ENCODE results near the gene CHST1. TPM values are rescaled to one million over a fixed set of nuclear protein-coding genes. Genes with fewer than 3 reads are reported as not detected.

CHST1 gene
- total RNA-seq, 1 donor from 2014 or later = 3.1 TPM

GRCh38 chr11:45662665-45663485 is 2.5 kb downstream of the CHST1 start:
- DNase-seq (no peak), ATAC-seq (ENCODE audit: poor library complexity) (no peak)
- intact Hi-C loops (cut with DNase I) = no loop called here

- intact Hi-C loops (cut with DNase I) = no loop called here
- ATAC-seq (ENCODE audit: poor library complexity) (no peak), DNase-seq (no peak)
These were observed 3.2 kb downstream of the CHST1 start for GRCh38 chr11:45662096-45662664.

- intact Hi-C loops (cut with DNase I) = no loop called here
- ATAC-seq (ENCODE audit: poor library complexity) = no peak
- DNase-seq = no peak
These were observed 3.9 kb downstream of the CHST1 start for GRCh38 chr11:45661439-45662055.

- no peak for DNase-seq
- no peak for ATAC-seq (ENCODE audit: poor library complexity)
- intact Hi-C loops (cut with DNase I) = no loop called here
These were observed 4.5 kb downstream of the CHST1 start for GRCh38 chr11:45660729-45661438.

GRCh38 chr11:45659818-45660160 is 5.6 kb downstream of the CHST1 start:
- ATAC-seq (ENCODE audit: poor library complexity) (no peak), DNase-seq (no peak)
- intact Hi-C loops (cut with DNase I) = no loop called here

- DNase-seq (no peak), ATAC-seq (ENCODE audit: poor library complexity) (no peak)
- intact Hi-C loops (cut with DNase I) = no loop called here
These were observed 6.2 kb downstream of the CHST1 start for GRCh38 chr11:45659031-45659817.

GRCh38 chr11:45658292-45658991 is 7.0 kb downstream of the CHST1 start:
- peak; percentile 71 for ATAC-seq (ENCODE audit: poor library complexity)
- DNase-seq = peak; percentile 83
- intact Hi-C loops (cut with DNase I) = no loop called here

GRCh38 chr11:45657496-45658260 is 7.7 kb downstream of the CHST1 start:
- DNase-seq = no peak
- intact Hi-C loops (cut with DNase I) = no loop called here

GRCh38 chr11:45655831-45656230 is 9.6 kb downstream of the CHST1 start:
- DNase-seq (no peak), ATAC-seq (ENCODE audit: poor library complexity) (no peak)
- intact Hi-C loops (cut with DNase I) = no loop called here

More at GRCh38 chr11:45657496-45658260, 7.7 kb downstream of the CHST1 start:
- ATAC-seq (ENCODE audit: poor library complexity) = no peak

- intact Hi-C loops (cut with DNase I) = no loop called here
- peak; percentile 84 for DNase-seq
- peak; percentile 80 for ATAC-seq (ENCODE audit: poor library complexity)
These were observed 10.1 kb downstream of the CHST1 start for GRCh38 chr11:45655347-45655756.

- no peak for ATAC-seq (ENCODE audit: poor library complexity)
- no peak for DNase-seq
- intact Hi-C loops (cut with DNase I) = no loop called here
These were observed 10.5 kb downstream of the CHST1 start for GRCh38 chr11:45655012-45655283.

- intact Hi-C loops (cut with DNase I) = no loop called here
- ATAC-seq (ENCODE audit: poor library complexity) = no peak
- no peak for DNase-seq
These were observed 11.0 kb downstream of the CHST1 start for GRCh38 chr11:45654231-45655011.

GRCh38 chr11:45653277-45653676 is 12.1 kb downstream of the CHST1 start:
- ATAC-seq (ENCODE audit: poor library complexity) = no peak
- DNase-seq = no peak
- intact Hi-C loops (cut with DNase I) = no loop called here

- DNase-seq (no peak), ATAC-seq (ENCODE audit: poor library complexity) (no peak)
- intact Hi-C loops (cut with DNase I) = no loop called here
These were observed 12.6 kb downstream of the CHST1 start for GRCh38 chr11:45652781-45653180.

- intact Hi-C loops (cut with DNase I) = no loop called here
- no peak for DNase-seq
- no peak for ATAC-seq (ENCODE audit: poor library complexity)
These were observed 13.3 kb downstream of the CHST1 start for GRCh38 chr11:45651841-45652749.

- no peak for ATAC-seq (ENCODE audit: poor library complexity)
- no peak for DNase-seq
- intact Hi-C loops (cut with DNase I) = no loop called here
These were observed 14.3 kb downstream of the CHST1 start for GRCh38 chr11:45651156-45651555.
